H1 (cell line): ENCODE data around the gene PRKCH. TPM values are rescaled to one million over a fixed set of nuclear protein-coding genes. Genes with fewer than 3 reads are reported as not detected.
A peak's percentile ranks its signal among the peaks of the same experiment; 100 is the strongest.

Experiments
- ASH2L ChIP-seq: fragments of 200-600, 300-600 bp; sonication (generic); IDR thresholded peaks from one replicate; pipeline ENCODE4 v1.7.1; 2017; ENCODE audit warnings: low read length
- HDAC6 ChIP-seq: IDR thresholded peaks from one replicate; pipeline ENCODE4 v1.7.1; 2012; ENCODE audit warnings: low read depth, mild to moderate bottlenecking, inconsistent platforms, low read length, moderate library complexity
- polyA plus RNA-seq, 7 experiments: library from polyadenylated mRNA; depleted of rRNA in 3 of 7; stranded (reverse) in 5 of 7; unstranded in 2 of 7; fragments of >200 nt in 5 of 7; fragments of 200-250 nt in 2 of 7; gene quantifications; 1 replicate in 5 of 7; 2 replicates in 1 of 7; 4 replicates in 1 of 7; pipeline versions ENCODE4 v1.2.1 to v1.2.3, GENCODE V29; 2011 to 2013; ENCODE audit warnings: missing spikeins in 2 of 7, mixed read lengths in 2 of 7
- total RNA-seq: library from RNA; stranded (reverse); fragmentation: NEBNext Ultra II Directional; extraction: Animal tissue kit (Norgen Biotek cat#: 25700); gene quantifications from 2 replicates; pipeline ENCODE4 v1.2.1, GENCODE V29; 2021
- TF ChIP-seq, protein P1 (sequence below): fragments of 300-600 bp; sonication (generic); IDR thresholded peaks from 2 replicates; pipeline ENCODE4 v1.7.1; 2012; ENCODE audit warnings: low read length, moderate library complexity, mild to moderate bottlenecking, inconsistent platforms; ENCODE audit not compliant: insufficient replicate concordance

PRKCH gene
- total and polyA plus RNA-seq, 2 of the 8 experiments (the other 6 are each of a cell fraction or from before 2014, with no cell fraction given): 6.4 to 7.0 TPM

DNA sequence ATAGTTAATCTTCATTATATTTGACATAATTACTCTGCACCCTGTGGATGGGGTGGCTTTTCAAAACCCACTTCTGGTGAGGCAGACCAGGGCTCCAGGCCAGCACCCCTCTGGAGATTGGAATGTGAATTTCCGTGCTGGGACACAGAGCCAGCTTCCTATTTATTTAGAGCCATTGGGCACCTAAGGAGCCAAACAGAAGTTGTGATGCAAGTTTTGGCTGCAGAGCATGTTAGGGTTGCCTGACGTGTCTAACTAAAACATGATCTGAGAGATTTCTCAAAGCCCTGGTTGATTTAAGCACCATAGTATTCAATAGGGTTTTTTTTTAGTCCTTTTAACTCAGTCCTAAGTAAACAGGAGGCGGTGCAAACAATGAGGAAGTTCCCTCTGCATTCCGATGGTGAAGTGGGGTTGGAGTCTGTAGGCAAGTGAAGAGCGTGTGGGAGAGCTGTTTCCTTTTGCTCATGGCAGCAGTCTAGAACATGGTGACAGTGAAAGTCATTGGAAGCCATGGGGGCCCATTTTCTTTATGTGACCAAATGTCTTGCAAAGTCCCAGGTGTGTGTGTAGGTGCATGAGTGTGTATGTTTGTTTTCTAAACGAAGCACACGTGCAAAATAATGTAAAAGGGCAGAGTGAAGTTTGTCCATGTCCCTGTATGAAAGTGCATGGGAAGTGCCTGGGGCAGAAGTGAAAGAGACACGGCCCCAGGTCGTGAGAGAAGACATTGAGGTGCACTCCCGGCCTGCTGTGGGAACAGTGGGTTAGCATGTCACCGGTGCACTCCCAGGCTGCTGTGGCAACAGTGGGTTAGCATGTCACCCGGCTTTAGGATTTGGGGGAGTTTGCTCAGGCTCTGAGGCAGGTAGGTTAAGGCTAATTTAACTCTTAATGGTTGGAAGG, 117.7 kb downstream of the PRKCH start (continued):
- TF ChIP-seq, protein P1, sequence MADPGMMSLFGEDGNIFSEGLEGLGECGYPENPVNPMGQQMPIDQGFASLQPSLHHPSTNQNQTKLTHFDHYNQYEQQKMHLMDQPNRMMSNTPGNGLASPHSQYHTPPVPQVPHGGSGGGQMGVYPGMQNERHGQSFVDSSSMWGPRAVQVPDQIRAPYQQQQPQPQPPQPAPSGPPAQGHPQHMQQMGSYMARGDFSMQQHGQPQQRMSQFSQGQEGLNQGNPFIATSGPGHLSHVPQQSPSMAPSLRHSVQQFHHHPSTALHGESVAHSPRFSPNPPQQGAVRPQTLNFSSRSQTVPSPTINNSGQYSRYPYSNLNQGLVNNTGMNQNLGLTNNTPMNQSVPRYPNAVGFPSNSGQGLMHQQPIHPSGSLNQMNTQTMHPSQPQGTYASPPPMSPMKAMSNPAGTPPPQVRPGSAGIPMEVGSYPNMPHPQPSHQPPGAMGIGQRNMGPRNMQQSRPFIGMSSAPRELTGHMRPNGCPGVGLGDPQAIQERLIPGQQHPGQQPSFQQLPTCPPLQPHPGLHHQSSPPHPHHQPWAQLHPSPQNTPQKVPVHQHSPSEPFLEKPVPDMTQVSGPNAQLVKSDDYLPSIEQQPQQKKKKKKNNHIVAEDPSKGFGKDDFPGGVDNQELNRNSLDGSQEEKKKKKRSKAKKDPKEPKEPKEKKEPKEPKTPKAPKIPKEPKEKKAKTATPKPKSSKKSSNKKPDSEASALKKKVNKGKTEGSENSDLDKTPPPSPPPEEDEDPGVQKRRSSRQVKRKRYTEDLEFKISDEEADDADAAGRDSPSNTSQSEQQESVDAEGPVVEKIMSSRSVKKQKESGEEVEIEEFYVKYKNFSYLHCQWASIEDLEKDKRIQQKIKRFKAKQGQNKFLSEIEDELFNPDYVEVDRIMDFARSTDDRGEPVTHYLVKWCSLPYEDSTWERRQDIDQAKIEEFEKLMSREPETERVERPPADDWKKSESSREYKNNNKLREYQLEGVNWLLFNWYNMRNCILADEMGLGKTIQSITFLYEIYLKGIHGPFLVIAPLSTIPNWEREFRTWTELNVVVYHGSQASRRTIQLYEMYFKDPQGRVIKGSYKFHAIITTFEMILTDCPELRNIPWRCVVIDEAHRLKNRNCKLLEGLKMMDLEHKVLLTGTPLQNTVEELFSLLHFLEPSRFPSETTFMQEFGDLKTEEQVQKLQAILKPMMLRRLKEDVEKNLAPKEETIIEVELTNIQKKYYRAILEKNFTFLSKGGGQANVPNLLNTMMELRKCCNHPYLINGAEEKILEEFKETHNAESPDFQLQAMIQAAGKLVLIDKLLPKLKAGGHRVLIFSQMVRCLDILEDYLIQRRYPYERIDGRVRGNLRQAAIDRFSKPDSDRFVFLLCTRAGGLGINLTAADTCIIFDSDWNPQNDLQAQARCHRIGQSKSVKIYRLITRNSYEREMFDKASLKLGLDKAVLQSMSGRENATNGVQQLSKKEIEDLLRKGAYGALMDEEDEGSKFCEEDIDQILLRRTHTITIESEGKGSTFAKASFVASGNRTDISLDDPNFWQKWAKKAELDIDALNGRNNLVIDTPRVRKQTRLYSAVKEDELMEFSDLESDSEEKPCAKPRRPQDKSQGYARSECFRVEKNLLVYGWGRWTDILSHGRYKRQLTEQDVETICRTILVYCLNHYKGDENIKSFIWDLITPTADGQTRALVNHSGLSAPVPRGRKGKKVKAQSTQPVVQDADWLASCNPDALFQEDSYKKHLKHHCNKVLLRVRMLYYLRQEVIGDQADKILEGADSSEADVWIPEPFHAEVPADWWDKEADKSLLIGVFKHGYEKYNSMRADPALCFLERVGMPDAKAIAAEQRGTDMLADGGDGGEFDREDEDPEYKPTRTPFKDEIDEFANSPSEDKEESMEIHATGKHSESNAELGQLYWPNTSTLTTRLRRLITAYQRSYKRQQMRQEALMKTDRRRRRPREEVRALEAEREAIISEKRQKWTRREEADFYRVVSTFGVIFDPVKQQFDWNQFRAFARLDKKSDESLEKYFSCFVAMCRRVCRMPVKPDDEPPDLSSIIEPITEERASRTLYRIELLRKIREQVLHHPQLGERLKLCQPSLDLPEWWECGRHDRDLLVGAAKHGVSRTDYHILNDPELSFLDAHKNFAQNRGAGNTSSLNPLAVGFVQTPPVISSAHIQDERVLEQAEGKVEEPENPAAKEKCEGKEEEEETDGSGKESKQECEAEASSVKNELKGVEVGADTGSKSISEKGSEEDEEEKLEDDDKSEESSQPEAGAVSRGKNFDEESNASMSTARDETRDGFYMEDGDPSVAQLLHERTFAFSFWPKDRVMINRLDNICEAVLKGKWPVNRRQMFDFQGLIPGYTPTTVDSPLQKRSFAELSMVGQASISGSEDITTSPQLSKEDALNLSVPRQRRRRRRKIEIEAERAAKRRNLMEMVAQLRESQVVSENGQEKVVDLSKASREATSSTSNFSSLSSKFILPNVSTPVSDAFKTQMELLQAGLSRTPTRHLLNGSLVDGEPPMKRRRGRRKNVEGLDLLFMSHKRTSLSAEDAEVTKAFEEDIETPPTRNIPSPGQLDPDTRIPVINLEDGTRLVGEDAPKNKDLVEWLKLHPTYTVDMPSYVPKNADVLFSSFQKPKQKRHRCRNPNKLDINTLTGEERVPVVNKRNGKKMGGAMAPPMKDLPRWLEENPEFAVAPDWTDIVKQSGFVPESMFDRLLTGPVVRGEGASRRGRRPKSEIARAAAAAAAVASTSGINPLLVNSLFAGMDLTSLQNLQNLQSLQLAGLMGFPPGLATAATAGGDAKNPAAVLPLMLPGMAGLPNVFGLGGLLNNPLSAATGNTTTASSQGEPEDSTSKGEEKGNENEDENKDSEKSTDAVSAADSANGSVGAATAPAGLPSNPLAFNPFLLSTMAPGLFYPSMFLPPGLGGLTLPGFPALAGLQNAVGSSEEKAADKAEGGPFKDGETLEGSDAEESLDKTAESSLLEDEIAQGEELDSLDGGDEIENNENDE: peak; percentile 68
- TF ChIP-seq ASH2L (peak; percentile 75), HDAC6 (no peak)
- TF ChIP-seq, all 59 proteins: peak for 4
